Testis (tissue), 2 donors: ENCODE results near the gene UNC13B.

Experiments used
- CTCF ChIP-seq, 3 experiments: fragments of 450-650 bp in 2 of 3; fragments of 200-600 bp in 1 of 3; sonication (generic) in 1 of 3; IDR thresholded peaks; one replicate each; pipeline ENCODE4 v1.5.1; 2016 to 2019; ENCODE audit warnings: antibody characterized with exemption in 3 of 3, mild to moderate bottlenecking in 2 of 3, moderate library complexity in 1 of 3
- POLR2A ChIP-seq: fragments of 450-650 bp; IDR thresholded peaks from one replicate; pipeline ENCODE4 v1.6.1; 2017; ENCODE audit warnings: antibody characterized with exemption, mild to moderate bottlenecking, moderate library complexity

GRCh38 chr9:35190203-35190602, 28.4 kb downstream of the UNC13B start:
- TF ChIP-seq CTCF (IDR thresholded peaks at IDR 0.05) (no peak), POLR2A (no peak)
